Fibroblast of lung (primary cell): ENCODE data around the gene RPS6KL1. TPM values are rescaled to one million over a fixed set of nuclear protein-coding genes. Genes with fewer than 3 reads are reported as not detected.

Experiments used
- DNase-seq, 2 donors: peaks; one replicate each; pipeline versions ENCODE4 v3.0.0 to v3.0.0-alpha.2; 2010; ENCODE audit warnings: low read depth in 2 of 2
- H2AFZ ChIP-seq: 2 replicates; pipeline ENCODE4 v1.5.1; 2012; ENCODE audit warnings: low read length, control low read depth, inconsistent platforms
- H3K27ac ChIP-seq: 2 replicates; pipeline ENCODE4 v1.5.1; 2011; ENCODE audit warnings: low read length, control low read depth; ENCODE audit not compliant: insufficient read depth
- H3K27me3 ChIP-seq: 2 replicates; pipeline ENCODE4 v1.5.1; 2011; ENCODE audit warnings: mild to moderate bottlenecking, low read length; ENCODE audit not compliant: control insufficient read depth, insufficient read depth
- H3K36me3 ChIP-seq: 2 replicates; pipeline ENCODE4 v1.5.1; 2011; ENCODE audit warnings: low read length; ENCODE audit not compliant: control insufficient read depth, insufficient read depth
- H3K4me1 ChIP-seq: 2 replicates; pipeline ENCODE4 v1.5.1; 2011; ENCODE audit warnings: low read length; ENCODE audit not compliant: control insufficient read depth, insufficient read depth; ENCODE audit errors: extremely low read depth
- H3K4me2 ChIP-seq: 2 replicates; pipeline ENCODE4 v1.5.1; 2011; ENCODE audit warnings: low read length, control low read depth; ENCODE audit not compliant: insufficient read depth; ENCODE audit errors: extremely low read depth
- H3K4me3 ChIP-seq, 4 experiments: fragments of 200-600 bp in 1 of 4; sonication (generic) in 1 of 4; replicated peaks in 1 of 4; 2 replicates each; pipeline ENCODE4 v1.5.1; 2011 to 2016; ENCODE audit warnings: low read length in 4 of 4, low read depth in 3 of 4, mild to moderate bottlenecking in 3 of 4, control low read depth in 2 of 4, inconsistent platforms in 1 of 4, mixed read lengths in 1 of 4; ENCODE audit not compliant: insufficient read depth in 1 of 4; ENCODE audit errors: control extremely low read depth in 1 of 4
- H3K79me2 ChIP-seq: 2 replicates; pipeline ENCODE4 v1.5.1; 2012; ENCODE audit warnings: mild to moderate bottlenecking, low read length, inconsistent platforms; ENCODE audit not compliant: control insufficient read depth, insufficient read depth
- H3K9ac ChIP-seq: 2 replicates; pipeline ENCODE4 v1.5.1; 2011; ENCODE audit warnings: mild to moderate bottlenecking, low read length, control low read depth; ENCODE audit not compliant: insufficient read depth
- H3K9me3 ChIP-seq: 2 replicates; pipeline ENCODE4 v1.5.1; 2012; ENCODE audit warnings: low read depth, low read length; ENCODE audit not compliant: control insufficient read depth, insufficient read depth
- H4K20me1 ChIP-seq: 2 replicates; pipeline ENCODE4 v1.5.1; 2011; ENCODE audit warnings: low read length; ENCODE audit not compliant: control insufficient read depth, insufficient read depth; ENCODE audit errors: extremely low read depth
- CTCF ChIP-seq, 2 donors: IDR thresholded peaks in 1 of 2; conservative IDR thresholded peaks in 1 of 2; 1 replicate in 1 of 2; 2 replicates in 1 of 2; pipeline ENCODE4 v1.5.1; 2011 to 2012; ENCODE audit warnings: low read length in 2 of 2, control low read depth in 1 of 2, inconsistent platforms in 1 of 2, low read depth in 1 of 2, mild to moderate bottlenecking in 1 of 2
- EZH2 ChIP-seq: IDR thresholded peaks from 2 replicates; pipeline ENCODE4 v1.5.1; 2012; ENCODE audit warnings: low read length, control low read depth, mild to moderate bottlenecking; ENCODE audit errors: missing control alignments
- polyA plus RNA-seq, 2 donors: library from polyadenylated mRNA; depleted of rRNA in 1 of 2; stranded (reverse) in 1 of 2; unstranded in 1 of 2; fragments of >200 nt; gene quantifications; 2 replicates each; pipeline ENCODE4 v1.2.1, GENCODE V29; 2011 to 2012; ENCODE audit warnings: missing spikeins in 1 of 2
- total RNA-seq: library from RNA; depleted of rRNA; stranded (reverse); fragments of >200 nt; gene quantifications from 2 replicates; pipeline ENCODE4 v1.2.1, GENCODE V29; 2014

The RPS6KL1 gene
- total and polyA plus RNA-seq, 2 donors (not counting 1 experiment from before 2014, with no cell fraction given): 0.52 to 1.2 TPM

DNA sequence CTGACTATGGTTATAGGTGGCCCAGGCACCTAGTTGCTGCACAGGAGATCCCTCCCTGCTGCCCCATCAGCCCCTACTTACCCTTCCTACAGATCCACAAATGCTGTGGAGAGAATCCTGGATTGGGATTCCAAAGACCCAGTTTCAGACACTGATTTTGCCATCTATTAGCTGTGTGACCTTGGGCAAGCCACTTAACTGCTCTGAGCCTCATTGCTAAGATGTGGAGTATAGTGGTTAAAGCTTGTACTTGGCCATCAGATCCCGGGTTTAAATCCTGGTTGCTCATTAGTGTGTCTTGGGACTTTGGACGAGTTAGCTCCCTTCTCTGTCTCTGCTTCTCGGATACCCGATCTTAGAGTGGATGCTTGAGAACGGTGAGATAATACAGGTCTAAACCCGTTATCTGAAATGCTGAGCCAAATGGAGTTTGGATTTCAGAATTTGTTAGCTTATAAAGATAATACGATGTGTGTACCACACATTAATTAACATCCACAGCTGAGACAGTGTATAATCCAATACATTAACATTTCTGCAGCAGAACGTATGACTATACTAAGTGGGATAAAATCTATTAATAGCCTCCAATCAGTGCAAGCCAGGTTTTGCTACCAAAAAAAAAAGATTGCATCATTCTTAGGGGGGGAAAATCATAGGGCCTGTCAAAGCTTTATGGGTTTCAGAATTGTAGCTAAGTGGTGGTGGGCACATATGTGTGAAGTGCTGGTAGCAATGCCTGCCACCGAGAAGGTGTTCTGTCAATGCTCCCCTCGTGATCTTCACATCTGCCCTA, 63.1 kb downstream of the RPS6KL1 start:
- H3K4me1 ChIP-seq: peaks cover 3% of the 10 kb centered on the region
- no peaks in the 10 kb centered on the region for H3K79me2 ChIP-seq
- H4K20me1 ChIP-seq: no peaks in the 10 kb centered on the region
- H3K9me3 ChIP-seq: no peaks in the 10 kb centered on the region
- no peaks in the 10 kb centered on the region for H3K27me3 ChIP-seq
- H3K4me2 ChIP-seq: no peak overlapping the region
- no peaks in the 10 kb centered on the region for H3K36me3 ChIP-seq
- H3K4me3 ChIP-seq: no peak overlapping the region
- DNase-seq: no peak
- H2AFZ ChIP-seq: no peak overlapping the region
- no peak overlapping the region for H3K27ac ChIP-seq
- H3K9ac ChIP-seq: no peak overlapping the region
- TF ChIP-seq CTCF (conservative IDR thresholded peaks at IDR 0.05 in 1 of 2, IDR thresholded peaks at IDR 0.05 in 1 of 2; ENCODE audit: low read depth in 1 of 2, low read length in 2 of 2) (no peak), EZH2 (no peak)

- Histone ChIP-seq H3K79me2 (no peaks in the 10 kb centered on the region), H2AFZ (no peak overlapping the region), H3K4me2 (no peak overlapping the region), H3K27me3 (no peaks in the 10 kb centered on the region), H4K20me1 (no peaks in the 10 kb centered on the region), H3K4me3 (no peak overlapping the region), H3K4me1 (peaks cover 15% of the 10 kb centered on the region), H3K9ac (no peak overlapping the region), H3K36me3 (no peaks in the 10 kb centered on the region), H3K9me3 (no peaks in the 10 kb centered on the region), H3K27ac (no peak overlapping the region)
- DNase-seq: no peak
- TF ChIP-seq EZH2 (no peak), CTCF (conservative IDR thresholded peaks at IDR 0.05 in 1 of 2, IDR thresholded peaks at IDR 0.05 in 1 of 2; ENCODE audit: low read depth in 1 of 2, low read length in 2 of 2) (no peak)
These were observed 65.0 kb downstream of the RPS6KL1 start for GRCh38 chr14:74858022-74858421.

DNA sequence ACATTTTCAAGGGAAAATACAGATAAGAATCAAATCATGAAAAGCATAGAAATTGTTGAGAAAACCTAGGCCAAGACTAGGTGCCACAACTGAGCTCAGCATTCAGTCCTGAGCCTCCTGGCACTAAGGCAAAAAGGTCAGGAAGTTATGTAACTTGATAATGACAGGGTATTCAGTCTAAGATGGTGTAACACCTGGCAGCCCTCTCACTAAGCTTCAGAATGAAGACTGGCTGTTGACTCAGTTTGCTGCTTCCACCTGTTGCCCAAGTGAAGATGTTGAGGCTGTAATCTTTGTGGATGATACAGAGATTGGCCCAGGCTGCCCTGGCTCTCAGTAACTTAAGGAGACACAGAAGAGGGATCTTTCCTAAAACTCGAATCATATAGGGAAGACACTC, 66.7 kb downstream of the RPS6KL1 start:
- no peaks in the 10 kb centered on the region for H3K9me3 ChIP-seq
- H3K27me3 ChIP-seq: no peaks in the 10 kb centered on the region
- DNase-seq: no peak
- H3K4me1 ChIP-seq: peaks cover 15% of the 10 kb centered on the region
- TF ChIP-seq CTCF (conservative IDR thresholded peaks at IDR 0.05 in 1 of 2, IDR thresholded peaks at IDR 0.05 in 1 of 2; ENCODE audit: low read depth in 1 of 2, low read length in 2 of 2): no peak
- TF ChIP-seq EZH2: no peak
- H3K4me2 ChIP-seq: no peak overlapping the region
- no peak overlapping the region for H3K27ac ChIP-seq
- no peaks in the 10 kb centered on the region for H4K20me1 ChIP-seq
- H2AFZ ChIP-seq: no peak overlapping the region
- no peaks in the 10 kb centered on the region for H3K79me2 ChIP-seq
- H3K4me3 ChIP-seq: no peak overlapping the region
- no peak overlapping the region for H3K9ac ChIP-seq
- H3K36me3 ChIP-seq: no peaks in the 10 kb centered on the region
